Keratinocyte (primary cell): ENCODE measurements around the gene MRPS14. TPM values are rescaled to one million over a fixed set of nuclear protein-coding genes. Genes with fewer than 3 reads are reported as not detected.

ENCODE experiments used
- DNase-seq: peaks from one replicate; pipeline ENCODE4 v3.0.0-alpha.2; 2011; ENCODE audit warnings: low read depth, missing footprints, low spot score
- FAIRE-seq: peaks from 2 replicates; lab custom pipeline; 2011; peaks lifted over from hg19 to GRCh38; lab: Jason Lieb, UNC
- H2AFZ ChIP-seq: 2 replicates; pipeline ENCODE4 v1.6.0; 2012; ENCODE audit warnings: low read length, control low read depth, inconsistent platforms; ENCODE audit not compliant: control insufficient read depth
- H3K27ac ChIP-seq: 2 replicates; pipeline ENCODE4 v1.5.1; 2011; ENCODE audit warnings: low read length; ENCODE audit not compliant: control insufficient read depth, insufficient read depth
- H3K27me3 ChIP-seq: 3 replicates; pipeline ENCODE4 v1.6.0; 2011; ENCODE audit warnings: low read length; ENCODE audit not compliant: control insufficient read depth, insufficient read depth; ENCODE audit errors: extremely low read depth
- H3K36me3 ChIP-seq, 2 experiments: 2 replicates in 1 of 2; 3 replicates in 1 of 2; pipeline ENCODE4 v1.5.1; 2011; ENCODE audit warnings: low read length in 2 of 2, mild to moderate bottlenecking in 1 of 2; ENCODE audit not compliant: control insufficient read depth in 2 of 2, insufficient read depth in 2 of 2; ENCODE audit errors: extremely low read depth in 1 of 2
- H3K4me1 ChIP-seq: 3 replicates; pipeline ENCODE4 v1.5.1; 2011; ENCODE audit warnings: low read length; ENCODE audit not compliant: control insufficient read depth, insufficient read depth; ENCODE audit errors: extremely low read depth
- H3K4me2 ChIP-seq: 3 replicates; pipeline ENCODE4 v1.6.0; 2011; ENCODE audit warnings: low read depth, low read length; ENCODE audit not compliant: control insufficient read depth, insufficient read depth; ENCODE audit errors: extremely low read depth
- H3K4me3 ChIP-seq, 3 experiments: fragments of 200-600 bp in 1 of 3; sonication (generic) in 1 of 3; 2 replicates in 2 of 3; 3 replicates in 1 of 3; pipeline ENCODE4 v1.5.1; 2011 to 2016; ENCODE audit warnings: low read length in 3 of 3, mild to moderate bottlenecking in 3 of 3, control low read depth in 2 of 3, inconsistent platforms in 1 of 3, low read depth in 1 of 3, mixed read lengths in 1 of 3, mixed run types in 1 of 3, moderate library complexity in 1 of 3; ENCODE audit not compliant: control insufficient read depth in 2 of 3, insufficient read depth in 2 of 3; ENCODE audit errors: extremely low read depth in 1 of 3
- H3K79me2 ChIP-seq: 2 replicates; pipeline ENCODE4 v1.6.0; 2012; ENCODE audit warnings: low read length; ENCODE audit not compliant: control insufficient read depth, insufficient read depth
- H3K9ac ChIP-seq: 3 replicates; pipeline ENCODE4 v1.6.0; 2011; ENCODE audit warnings: low read length; ENCODE audit not compliant: control insufficient read depth, insufficient read depth; ENCODE audit errors: extremely low read depth
- H3K9me1 ChIP-seq: 3 replicates; pipeline ENCODE4 v1.6.0; 2011; ENCODE audit warnings: low read length; ENCODE audit not compliant: control insufficient read depth, insufficient read depth; ENCODE audit errors: extremely low read depth
- H3K9me3 ChIP-seq: 2 replicates; pipeline ENCODE4 v1.5.1; 2012; ENCODE audit warnings: low read depth, low read length; ENCODE audit not compliant: control insufficient read depth
- H4K20me1 ChIP-seq: 3 replicates; pipeline ENCODE4 v1.6.0; 2011; ENCODE audit warnings: low read length; ENCODE audit not compliant: control insufficient read depth, insufficient read depth; ENCODE audit errors: extremely low read depth
- EZH2 ChIP-seq: IDR thresholded peaks from one replicate; pipeline ENCODE4 v1.6.1; 2012; ENCODE audit warnings: inconsistent platforms, mild to moderate bottlenecking, low read length, moderate library complexity
- dilution Hi-C: fragments of 300-500 bp; cut with MboI; formaldehyde crosslinking; loops from one replicate; pipeline ENCODE4 v1.7.0; 2020; ENCODE audit warnings: low sequenced_read_pairs; ENCODE audit not compliant: extremely low pct_ligation_motif_present
- polyA plus RNA-seq, 5 experiments: library from polyadenylated mRNA; depleted of rRNA in 3 of 5; stranded (reverse) in 3 of 5; stranded (forward) in 1 of 5; unstranded in 1 of 5; fragments of >200 nt; gene quantifications; 1 replicate in 1 of 5; 2 replicates in 3 of 5; 3 replicates in 1 of 5; pipeline versions ENCODE4 v1.2.1 to v1.2.3, GENCODE V29; 2011 to 2012; ENCODE audit warnings: missing spikeins in 2 of 5, low read depth in 1 of 5, low replicate concordance in 1 of 5
- TF ChIP-seq, protein P1 (sequence below), 3 experiments: IDR thresholded peaks in 1 of 3; conservative IDR thresholded peaks in 1 of 3; optimal IDR thresholded peaks in 1 of 3; 2 replicates in 2 of 3; 3 replicates in 1 of 3; pipeline versions ENCODE3 to v1.5.1; 2011; ENCODE audit warnings: low read length in 3 of 3, mild to moderate bottlenecking in 3 of 3, moderate library complexity in 2 of 3, control low read depth in 1 of 3, inconsistent platforms in 1 of 3; ENCODE audit not compliant: insufficient read depth in 2 of 3; ENCODE audit errors: extremely low read depth in 1 of 3

Gene MRPS14
- polyA plus RNA-seq, 1 donor (not counting 4 experiments of a cell fraction or from before 2014, with no cell fraction given), result 35.2 TPM

DNA sequence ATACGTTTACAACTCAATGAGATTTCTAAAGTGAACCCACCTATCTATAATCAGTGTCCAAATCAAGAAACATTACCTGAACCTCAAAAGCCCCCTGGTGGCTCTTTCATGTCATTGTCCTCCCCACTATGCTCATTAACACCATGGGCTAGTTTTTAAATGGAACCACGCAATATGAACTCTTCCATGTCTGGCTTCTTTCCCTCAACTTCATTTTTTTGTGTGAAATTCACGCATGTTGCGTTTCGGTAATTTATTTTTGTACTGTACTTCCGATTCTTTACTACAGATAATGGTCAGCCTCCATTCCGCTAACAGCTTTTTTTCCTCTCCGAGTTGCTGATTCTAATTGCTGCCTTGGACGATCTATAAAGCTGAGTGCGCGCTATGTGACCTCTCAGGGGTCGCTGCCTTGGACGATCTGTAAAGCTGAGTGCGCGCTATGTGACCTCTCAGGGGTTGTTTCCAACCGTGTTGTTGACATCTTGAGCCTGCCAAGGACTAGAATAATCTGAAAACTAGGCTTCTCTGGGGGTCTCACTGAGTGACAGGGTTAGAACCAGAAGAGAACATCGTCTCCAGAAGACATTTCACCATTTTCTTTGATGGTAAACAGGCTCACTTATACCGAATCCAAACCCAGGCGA lies 24.5 kb downstream of the MRPS14 start:
- no peak for TF ChIP-seq EZH2
- TF ChIP-seq, protein P1, sequence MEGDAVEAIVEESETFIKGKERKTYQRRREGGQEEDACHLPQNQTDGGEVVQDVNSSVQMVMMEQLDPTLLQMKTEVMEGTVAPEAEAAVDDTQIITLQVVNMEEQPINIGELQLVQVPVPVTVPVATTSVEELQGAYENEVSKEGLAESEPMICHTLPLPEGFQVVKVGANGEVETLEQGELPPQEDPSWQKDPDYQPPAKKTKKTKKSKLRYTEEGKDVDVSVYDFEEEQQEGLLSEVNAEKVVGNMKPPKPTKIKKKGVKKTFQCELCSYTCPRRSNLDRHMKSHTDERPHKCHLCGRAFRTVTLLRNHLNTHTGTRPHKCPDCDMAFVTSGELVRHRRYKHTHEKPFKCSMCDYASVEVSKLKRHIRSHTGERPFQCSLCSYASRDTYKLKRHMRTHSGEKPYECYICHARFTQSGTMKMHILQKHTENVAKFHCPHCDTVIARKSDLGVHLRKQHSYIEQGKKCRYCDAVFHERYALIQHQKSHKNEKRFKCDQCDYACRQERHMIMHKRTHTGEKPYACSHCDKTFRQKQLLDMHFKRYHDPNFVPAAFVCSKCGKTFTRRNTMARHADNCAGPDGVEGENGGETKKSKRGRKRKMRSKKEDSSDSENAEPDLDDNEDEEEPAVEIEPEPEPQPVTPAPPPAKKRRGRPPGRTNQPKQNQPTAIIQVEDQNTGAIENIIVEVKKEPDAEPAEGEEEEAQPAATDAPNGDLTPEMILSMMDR (optimal IDR thresholded peaks at IDR 0.05 in 1 of 3, IDR thresholded peaks at IDR 0.05 in 1 of 3, conservative IDR thresholded peaks at IDR 0.05 in 1 of 3; ENCODE audit: extremely low read depth in 1 of 3, insufficient read depth in 2 of 3, low read length in 3 of 3), result peak; percentile 46 to 75 (median 46)
- peaks cover 3% of the 10 kb centered on the region for H3K9me1 ChIP-seq
- H3K36me3 ChIP-seq, result no peaks in the 10 kb centered on the region
- DNase-seq, result peak; percentile 45
- peak overlapping the region; percentile 91 for H3K4me2 ChIP-seq
- H3K4me3 ChIP-seq, result peak overlapping the region; percentile 68 to 91 (median 75)
- no peaks in the 10 kb centered on the region for H3K27me3 ChIP-seq
- H3K9me3 ChIP-seq, result no peaks in the 10 kb centered on the region
- H3K4me1 ChIP-seq, result peaks cover 39% of the 10 kb centered on the region
- H3K79me2 ChIP-seq, result peaks cover 39% of the 10 kb centered on the region
- peak overlapping the region; percentile 100 for H3K9ac ChIP-seq
- H4K20me1 ChIP-seq, result no peaks in the 10 kb centered on the region
- peak overlapping the region; percentile 100 for H3K27ac ChIP-seq
- FAIRE-seq, result peak; percentile 49
- peak overlapping the region; percentile 99 for H2AFZ ChIP-seq
- dilution Hi-C loops, result no loop called here

DNA sequence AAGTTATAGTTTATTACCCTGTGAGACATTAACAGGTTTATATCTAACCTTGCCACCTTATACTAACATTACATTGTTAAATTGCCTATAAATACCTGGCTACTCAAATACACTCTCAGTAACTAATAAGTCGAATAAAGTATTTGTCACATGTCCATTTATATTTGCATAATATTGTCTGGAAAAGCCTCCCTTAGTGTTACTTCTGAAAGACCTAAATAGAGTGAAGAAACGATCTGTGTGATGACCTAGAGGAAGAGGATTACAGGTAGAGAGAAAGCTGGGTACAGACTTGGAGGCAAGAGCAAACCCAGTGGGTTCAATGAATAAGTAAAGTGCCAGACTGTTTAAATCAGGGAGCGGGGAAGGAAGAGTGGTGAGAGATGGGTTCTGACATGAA lies 26.2 kb downstream of the MRPS14 start:
- DNase-seq (no peak), FAIRE-seq (no peak)
- peaks cover 3% of the 10 kb centered on the region for H3K9me1 ChIP-seq
- H3K36me3 ChIP-seq, result no peaks in the 10 kb centered on the region
- TF ChIP-seq EZH2, result no peak
- TF ChIP-seq, protein P1 (optimal IDR thresholded peaks at IDR 0.05 in 1 of 3, IDR thresholded peaks at IDR 0.05 in 1 of 3, conservative IDR thresholded peaks at IDR 0.05 in 1 of 3; ENCODE audit: extremely low read depth in 1 of 3, insufficient read depth in 2 of 3, low read length in 3 of 3), result no peak
- H3K27me3 ChIP-seq, result no peaks in the 10 kb centered on the region
- no peaks in the 10 kb centered on the region for H3K9me3 ChIP-seq
- dilution Hi-C loops, result no loop called here
- no peak overlapping the region for H3K4me2 ChIP-seq
- no peak overlapping the region for H2AFZ ChIP-seq
- no peak overlapping the region for H3K4me3 ChIP-seq
- H3K79me2 ChIP-seq, result peaks cover 22% of the 10 kb centered on the region
- H3K27ac ChIP-seq, result no peak overlapping the region
- H3K4me1 ChIP-seq, result peaks cover 29% of the 10 kb centered on the region
- no peaks in the 10 kb centered on the region for H4K20me1 ChIP-seq
- H3K9ac ChIP-seq, result no peak overlapping the region
